Aorta (tissue), 5 donors: ENCODE results near the gene CHD9. TPM values are rescaled to one million over a fixed set of nuclear protein-coding genes. Genes with fewer than 3 reads are reported as not detected.
"Not testable (repeated sequence)": the region's sequence is repeated elsewhere in the genome, so short reads cannot be mapped to it uniquely, and the experiment has no call there.

Experiments used
- ATAC-seq: fragments of 200-7000 bp; cut with Tn5 transposase; one replicate; pipeline ENCODE4 v1.9.1; 2022; ENCODE audit warnings: moderate library complexity; ENCODE audit not compliant: low FRiP score
- DNase-seq, 2 donors: peaks; one replicate each; pipeline ENCODE4 v3.0.0-alpha.2; 2020
- H3K27ac ChIP-seq, 2 donors: one replicate each; pipeline ENCODE4 v1.5.1; 2013; ENCODE audit warnings: low read length in 2 of 2, mild to moderate bottlenecking in 2 of 2, moderate library complexity in 2 of 2, control low read depth in 1 of 2, inconsistent platforms in 1 of 2, low read depth in 1 of 2
- H3K27me3 ChIP-seq, 2 donors: one replicate each; pipeline ENCODE4 v1.6.1; 2013; ENCODE audit warnings: control low read depth in 1 of 2, low read length in 1 of 2, mild to moderate bottlenecking in 1 of 2, moderate library complexity in 1 of 2; ENCODE audit not compliant: insufficient read depth in 2 of 2, control insufficient read depth in 1 of 2
- H3K36me3 ChIP-seq, 2 donors: one replicate each; pipeline ENCODE4 v1.6.1; 2013; ENCODE audit warnings: control low read depth in 1 of 2, low read length in 1 of 2, mild to moderate bottlenecking in 1 of 2; ENCODE audit not compliant: insufficient read depth in 2 of 2, control insufficient read depth in 1 of 2
- H3K4me1 ChIP-seq, 2 donors: one replicate each; pipeline ENCODE4 v1.6.1; 2013; ENCODE audit warnings: low read length in 2 of 2, control low read depth in 1 of 2, mild to moderate bottlenecking in 1 of 2, moderate library complexity in 1 of 2; ENCODE audit not compliant: insufficient read depth in 2 of 2, control insufficient read depth in 1 of 2
- H3K4me3 ChIP-seq, 2 donors: one replicate each; pipeline ENCODE4 v1.5.1; 2013; ENCODE audit warnings: low read length in 2 of 2, control low read depth in 1 of 2, mild to moderate bottlenecking in 1 of 2
- H3K9me3 ChIP-seq: one replicate; pipeline ENCODE4 v1.6.1; 2013; ENCODE audit warnings: mild to moderate bottlenecking, low read length; ENCODE audit not compliant: control insufficient read depth
- WGBS, 2 donors: extraction: QIAGEN DNeasy Blood & Tissue Kit; methylation state at CpG; one replicate each; pipeline ENCODE4 v1.1.7; 2013; 5-methylcytosine and 5-hydroxymethylcytosine counted together
- intact Hi-C, 2 donors: fragments of 100-400 bp; cut with DNase I; formaldehyde crosslinking; loops; one replicate each; pipeline versions ENCODE4 v1.14.2 to v1.15.0; 2022
- polyA plus RNA-seq, 2 donors: library from polyadenylated mRNA; stranded (reverse); fragments of 200-250 nt; gene quantifications; one replicate each; pipeline ENCODE4 v1.2.3, GENCODE V29; 2013
- total RNA-seq, 2 donors: library from RNA; stranded (reverse); fragmentation: NEBNext Ultra II Directional; extraction: Animal tissue kit (Norgen Biotek cat#: 25700); gene quantifications; one replicate each; pipeline ENCODE4 v1.2.1, GENCODE V29; 2021
- donor health status: healthy with polysubstance abuse.
- donor health status: Bipolar disorder and iron deficiency.
- donor health status: DM: no; HTN: no; CAD: no.
- donor health status: DM: no; HTN: no; CAD: no.
- donor health status: DM: yes; HTN: yes; CAD: no.

CHD9 gene
- total and polyA plus RNA-seq, 4 donors, result 9.6 to 133 (median 52.0) TPM

- no peak for ATAC-seq
These were observed 10.7 kb upstream of the CHD9 start for GRCh38 chr16:53043986-53044601.

GRCh38 chr16:53045341-53046220 is 9.2 kb upstream of the CHD9 start:
- H3K27ac ChIP-seq, result no peak overlapping the region
- no peaks in the 10 kb centered on the region for H3K27me3 ChIP-seq
- no peak overlapping the region for H3K4me3 ChIP-seq
- WGBS, 2 donors, result 85 to 87% methylated on average over 6 of the region's 6 CpGs
- no peaks in the 10 kb centered on the region for H3K4me1 ChIP-seq
- no peak for DNase-seq
- no peaks in the 10 kb centered on the region for H3K9me3 ChIP-seq
- ATAC-seq, result no peak
- intact Hi-C loops, result no loop called here
- no peaks in the 10 kb centered on the region for H3K36me3 ChIP-seq

More at GRCh38 chr16:53043986-53044601, 10.7 kb upstream of the CHD9 start:
- H3K27ac ChIP-seq, result no peak overlapping the region
- intact Hi-C loops, result no loop called here
- DNase-seq, result no peak
- no peaks in the 10 kb centered on the region for H3K36me3 ChIP-seq
- H3K9me3 ChIP-seq, result no peaks in the 10 kb centered on the region
- H3K27me3 ChIP-seq, result no peaks in the 10 kb centered on the region
- 14 to 15% methylated on average over 11 of the region's 11 CpGs for WGBS, 2 donors
- H3K4me3 ChIP-seq, result no peak overlapping the region
- no peaks in the 10 kb centered on the region for H3K4me1 ChIP-seq

- WGBS, 2 donors, result 95 to 98% methylated on average over 5 of the region's 5 CpGs
These were observed 7.3 kb upstream of the CHD9 start for GRCh38 chr16:53047515-53047914.

GRCh38 chr16:53048139-53048915 is 6.5 kb upstream of the CHD9 start:
- WGBS, 2 donors, result 94 to 96% methylated on average over 4 of the region's 4 CpGs
- Histone ChIP-seq H3K27ac (no peak overlapping the region), H3K9me3 (no peaks in the 10 kb centered on the region), H3K4me1 (no peaks in the 10 kb centered on the region), H3K27me3 (no peaks in the 10 kb centered on the region), H3K36me3 (no peaks in the 10 kb centered on the region), H3K4me3 (no peak overlapping the region)
- intact Hi-C loops, result no loop called here
- DNase-seq, result no peak
- no peak for ATAC-seq

More at GRCh38 chr16:53047515-53047914, 7.3 kb upstream of the CHD9 start:
- H3K4me3 ChIP-seq, H3K9me3 ChIP-seq, H3K27me3 ChIP-seq, H3K27ac ChIP-seq, intact Hi-C loops, ATAC-seq, H3K4me1 ChIP-seq, H3K36me3 ChIP-seq, DNase-seq: not testable (repeated sequence)

- H3K27ac ChIP-seq, H3K9me3 ChIP-seq, H3K4me3 ChIP-seq, DNase-seq, H3K27me3 ChIP-seq, H3K4me1 ChIP-seq, H3K36me3 ChIP-seq, ATAC-seq: not testable (repeated sequence)
- intact Hi-C loops, result loop anchor here (5.0 to 10.0 kb wide), 4 partner anchors 86 to 234 kb away; no protein-coding TSS in a partner anchor
- WGBS, 2 donors, result 90 to 93% methylated on average over 4 of the region's 4 CpGs
These were observed 3.5 kb upstream of the CHD9 start for GRCh38 chr16:53051255-53051654.

- 64 to 81% methylated on average over 2 of the region's 2 CpGs for WGBS, 2 donors
- Histone ChIP-seq H3K36me3 (no peaks in the 10 kb centered on the region), H3K4me3 (no peak within 1 kb of the TSS), H3K4me1 (no peaks in the 10 kb centered on the region), H3K9me3 (no peaks in the 10 kb centered on the region), H3K27me3 (no peaks in the 10 kb centered on the region), H3K27ac (no peak within 1 kb of the TSS)
- DNase-seq (no peak), ATAC-seq (peak; percentile 26)
- intact Hi-C loops, result loop anchor here (5.0 to 10.0 kb wide), 4 partner anchors 84 to 232 kb away; no protein-coding TSS in a partner anchor
These were observed 2.0 kb upstream of the CHD9 start, which contains the start of gene CHD9NB for GRCh38 chr16:53052519-53053501. CHD9NB (minus strand) TSS chr16:53052897; CDS start chr16:53044158, 8,739 bp downstream.

GRCh38 chr16:53053967-53054669 is 673 bp upstream of the CHD9 start:
- ATAC-seq (peak; percentile 49), DNase-seq (peak in 1 of 2 donors; percentile 72)
- Histone ChIP-seq H3K4me3 (peak overlapping the region; percentile 42 to 67), H3K36me3 (no peaks in the 10 kb centered on the region), H3K9me3 (no peaks in the 10 kb centered on the region), H3K4me1 (no peaks in the 10 kb centered on the region), H3K27me3 (no peaks in the 10 kb centered on the region), H3K27ac (peak overlapping the region in 1 of 2 donors; percentile 24)
- intact Hi-C loops, result loop anchor here (2.0 to 10.0 kb wide), 5 partner anchors 77 to 231 kb away; no protein-coding TSS in a partner anchor
- WGBS, 2 donors, result 50 to 54% methylated on average over 13 of the region's 13 CpGs
